D721Med (cell line): ENCODE data around the gene PROM1.

Source experiments
- DNase-seq: peaks from one replicate; pipeline ENCODE4 v3.0.0; 2011; ENCODE audit warnings: low spot score; ENCODE audit not compliant: insufficient read length
- FAIRE-seq: peaks from 2 replicates; lab custom pipeline; 2011; peaks lifted over from hg19 to GRCh38; lab: Jason Lieb, UNC
- TF ChIP-seq, protein P1 (sequence below): IDR thresholded peaks from 2 replicates; pipeline ENCODE4 v1.5.1; 2012; ENCODE audit warnings: mild to moderate bottlenecking, control low read depth; ENCODE audit not compliant: insufficient read depth; ENCODE audit errors: missing control alignments

PROM1 gene

DNA sequence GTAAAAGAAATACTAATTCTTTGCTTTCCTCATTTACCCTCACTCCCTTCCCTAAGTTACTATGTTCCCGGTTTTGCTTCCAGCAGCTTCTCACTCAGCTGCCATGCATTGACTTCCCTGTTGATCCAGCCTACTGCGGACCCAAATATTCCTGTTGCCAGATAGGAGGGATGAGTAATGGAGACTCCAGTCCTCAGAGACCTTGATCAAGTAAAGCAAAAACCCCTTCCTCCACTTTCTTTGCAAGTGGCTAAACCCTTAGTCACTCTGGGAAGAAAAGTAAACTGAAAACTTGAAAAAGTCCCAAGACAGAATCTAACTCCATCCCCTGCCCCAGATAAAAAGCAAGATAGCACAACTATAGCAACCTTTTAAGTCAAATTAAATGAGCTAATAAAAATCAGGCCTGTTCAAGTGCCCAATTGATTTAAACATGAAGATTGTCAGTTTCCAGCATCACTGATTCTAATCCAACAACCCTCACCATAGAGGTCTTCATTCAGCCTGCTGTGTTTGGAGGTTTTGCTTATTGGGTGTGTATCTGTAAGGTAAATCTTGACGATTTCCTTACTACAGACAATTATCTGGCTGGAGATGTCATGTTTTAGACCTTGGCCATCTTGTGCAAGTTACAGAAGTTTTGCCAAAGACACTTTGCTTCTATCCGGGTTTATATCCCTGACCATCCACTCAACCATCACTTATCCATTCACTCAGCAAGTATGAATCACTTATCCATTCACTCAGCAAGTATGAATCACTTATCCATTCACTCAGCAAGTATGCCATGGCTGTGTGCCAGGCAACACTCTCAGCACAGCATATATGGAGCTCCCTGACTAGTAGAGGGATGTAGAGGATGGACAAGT lies 162.9 kb downstream of the PROM1 start:
- FAIRE-seq = no peak
- TF ChIP-seq, protein P1, sequence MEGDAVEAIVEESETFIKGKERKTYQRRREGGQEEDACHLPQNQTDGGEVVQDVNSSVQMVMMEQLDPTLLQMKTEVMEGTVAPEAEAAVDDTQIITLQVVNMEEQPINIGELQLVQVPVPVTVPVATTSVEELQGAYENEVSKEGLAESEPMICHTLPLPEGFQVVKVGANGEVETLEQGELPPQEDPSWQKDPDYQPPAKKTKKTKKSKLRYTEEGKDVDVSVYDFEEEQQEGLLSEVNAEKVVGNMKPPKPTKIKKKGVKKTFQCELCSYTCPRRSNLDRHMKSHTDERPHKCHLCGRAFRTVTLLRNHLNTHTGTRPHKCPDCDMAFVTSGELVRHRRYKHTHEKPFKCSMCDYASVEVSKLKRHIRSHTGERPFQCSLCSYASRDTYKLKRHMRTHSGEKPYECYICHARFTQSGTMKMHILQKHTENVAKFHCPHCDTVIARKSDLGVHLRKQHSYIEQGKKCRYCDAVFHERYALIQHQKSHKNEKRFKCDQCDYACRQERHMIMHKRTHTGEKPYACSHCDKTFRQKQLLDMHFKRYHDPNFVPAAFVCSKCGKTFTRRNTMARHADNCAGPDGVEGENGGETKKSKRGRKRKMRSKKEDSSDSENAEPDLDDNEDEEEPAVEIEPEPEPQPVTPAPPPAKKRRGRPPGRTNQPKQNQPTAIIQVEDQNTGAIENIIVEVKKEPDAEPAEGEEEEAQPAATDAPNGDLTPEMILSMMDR = no peak
- no peak for DNase-seq

DNA sequence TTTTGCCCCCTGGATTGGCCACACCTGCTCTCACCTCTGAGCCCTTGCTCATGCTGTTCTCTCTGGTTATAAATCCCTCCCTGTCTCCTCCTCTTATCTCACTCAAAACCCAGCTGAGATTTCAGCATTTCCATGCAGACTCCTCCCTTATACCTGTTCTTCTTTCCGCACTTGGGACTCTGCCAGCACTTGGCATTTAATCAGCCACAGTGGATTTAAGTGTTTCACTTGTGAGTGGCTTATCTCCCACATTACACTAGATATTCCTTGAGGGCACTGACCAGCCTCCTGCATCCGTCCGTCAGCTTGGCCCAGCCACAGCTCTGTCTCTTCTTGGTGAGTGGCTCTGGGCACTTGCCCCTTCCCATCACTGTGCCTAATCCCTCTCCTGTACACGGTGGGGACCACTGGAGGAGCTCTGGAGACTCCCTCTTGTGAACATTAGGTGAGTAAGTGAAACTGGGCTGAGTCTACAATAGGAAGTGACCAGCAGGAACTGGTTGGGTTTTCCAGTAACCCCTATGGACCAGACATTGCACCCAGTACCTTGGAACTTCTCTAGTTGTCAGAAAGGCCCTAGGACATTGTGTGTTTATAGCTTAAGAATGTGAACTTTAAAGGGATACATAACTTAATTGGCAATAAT lies 165.2 kb downstream of the PROM1 start:
- DNase-seq (no peak), FAIRE-seq (no peak)
- TF ChIP-seq, protein P1 = no peak
